Caki2 (cell line): ENCODE measurements around the gene SLC2A11. TPM values are rescaled to one million over a fixed set of nuclear protein-coding genes. Genes with fewer than 3 reads are reported as not detected.

ENCODE experiments used
- DNase-seq: peaks from one replicate; pipeline ENCODE4 v3.0.0-alpha.2; 2015; ENCODE audit warnings: low read depth
- in situ Hi-C: cut with HindIII; loops from 2 replicates; pipeline ENCODE4 v1.10.0; 2016; ENCODE audit warnings: low sequenced_read_pairs, low pct_unique_long_range_greater_than_20kb, mixed read lengths
- total RNA-seq: library from RNA; depleted of rRNA; stranded (reverse); fragments of >200 nt; shearing (Covaris generic); gene quantifications from 2 replicates; pipeline ENCODE4 v1.2.3, GENCODE V29; 2014; ENCODE audit warnings: low replicate concordance; rRNA removed

Gene SLC2A11, protein sequence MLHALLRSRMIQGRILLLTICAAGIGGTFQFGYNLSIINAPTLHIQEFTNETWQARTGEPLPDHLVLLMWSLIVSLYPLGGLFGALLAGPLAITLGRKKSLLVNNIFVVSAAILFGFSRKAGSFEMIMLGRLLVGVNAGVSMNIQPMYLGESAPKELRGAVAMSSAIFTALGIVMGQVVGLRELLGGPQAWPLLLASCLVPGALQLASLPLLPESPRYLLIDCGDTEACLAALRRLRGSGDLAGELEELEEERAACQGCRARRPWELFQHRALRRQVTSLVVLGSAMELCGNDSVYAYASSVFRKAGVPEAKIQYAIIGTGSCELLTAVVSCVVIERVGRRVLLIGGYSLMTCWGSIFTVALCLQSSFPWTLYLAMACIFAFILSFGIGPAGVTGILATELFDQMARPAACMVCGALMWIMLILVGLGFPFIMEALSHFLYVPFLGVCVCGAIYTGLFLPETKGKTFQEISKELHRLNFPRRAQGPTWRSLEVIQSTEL
- total RNA-seq, result 20.2 and 101 TPM in 2 replicates

DNA sequence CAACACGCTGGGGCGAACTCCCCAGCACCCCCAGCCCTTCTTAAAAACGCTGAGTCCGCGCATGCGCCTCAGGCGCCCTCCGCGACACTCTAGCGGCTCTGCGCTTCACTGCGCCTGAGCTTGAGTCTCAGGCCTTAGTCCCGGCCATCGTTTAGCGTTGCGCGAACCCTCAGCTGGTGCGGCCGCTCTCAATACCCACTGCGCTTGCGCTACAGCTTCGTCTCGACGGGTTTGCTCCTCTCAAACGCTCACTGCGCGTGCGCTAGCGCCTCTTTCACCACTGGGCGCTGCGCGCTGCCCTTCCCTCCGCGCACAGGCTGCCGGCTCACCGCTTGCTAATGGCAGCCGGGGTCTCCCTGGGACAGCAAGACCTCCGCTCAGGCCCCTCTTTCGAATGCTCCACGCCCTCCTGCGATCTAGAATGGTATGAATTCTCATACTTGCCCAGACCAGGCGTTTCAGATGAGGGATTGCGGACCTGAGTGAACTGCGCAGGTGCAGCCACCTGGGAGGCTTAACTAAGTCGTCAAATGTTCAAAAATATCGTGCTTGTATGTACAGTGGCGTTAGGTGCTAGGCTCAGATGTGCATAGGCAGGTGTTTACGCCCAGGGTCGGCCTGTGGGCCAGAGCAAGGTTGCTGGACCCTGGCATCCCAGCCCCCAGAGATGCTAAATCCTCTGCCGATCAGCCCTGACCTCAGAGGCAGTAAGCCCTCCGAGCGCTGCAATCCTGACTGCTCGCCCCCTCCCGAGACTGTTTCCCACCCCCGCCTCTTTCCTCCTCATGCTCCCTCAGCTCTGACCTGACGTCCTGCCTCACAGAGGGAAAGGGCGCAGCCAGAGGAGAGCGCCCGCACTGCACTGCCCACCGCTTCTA lies at the start of gene SLC2A11:
Gene SLC2A11, plus strand, starts transcription at position 270 of the 878 bp plus-strand sequence. Its CDS starts 125 bp downstream, at position 395.
- DNase-seq, result peak; percentile 92
- in situ Hi-C loops, result no loop called here

DNA sequence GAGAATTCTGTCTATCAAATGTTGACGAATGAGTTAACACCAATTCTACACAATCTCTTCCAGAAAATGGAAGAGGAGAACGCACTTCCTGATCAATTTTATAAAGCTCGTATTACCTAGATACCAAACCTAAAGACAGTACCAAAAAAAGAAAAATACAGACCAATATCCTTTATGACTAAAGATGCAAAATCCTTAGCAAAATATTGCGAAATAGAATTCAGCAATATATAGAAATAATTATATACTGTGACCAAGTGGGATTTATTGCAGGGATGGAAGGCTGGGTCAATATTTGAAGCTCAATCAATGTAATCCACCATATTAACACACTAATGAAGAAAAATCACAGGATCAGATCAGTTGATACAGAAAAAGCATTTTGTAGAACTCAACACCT lies 45.3 kb upstream of the SLC2A11 start:
- DNase-seq, result no peak
- in situ Hi-C loops, result no loop called here

DNA sequence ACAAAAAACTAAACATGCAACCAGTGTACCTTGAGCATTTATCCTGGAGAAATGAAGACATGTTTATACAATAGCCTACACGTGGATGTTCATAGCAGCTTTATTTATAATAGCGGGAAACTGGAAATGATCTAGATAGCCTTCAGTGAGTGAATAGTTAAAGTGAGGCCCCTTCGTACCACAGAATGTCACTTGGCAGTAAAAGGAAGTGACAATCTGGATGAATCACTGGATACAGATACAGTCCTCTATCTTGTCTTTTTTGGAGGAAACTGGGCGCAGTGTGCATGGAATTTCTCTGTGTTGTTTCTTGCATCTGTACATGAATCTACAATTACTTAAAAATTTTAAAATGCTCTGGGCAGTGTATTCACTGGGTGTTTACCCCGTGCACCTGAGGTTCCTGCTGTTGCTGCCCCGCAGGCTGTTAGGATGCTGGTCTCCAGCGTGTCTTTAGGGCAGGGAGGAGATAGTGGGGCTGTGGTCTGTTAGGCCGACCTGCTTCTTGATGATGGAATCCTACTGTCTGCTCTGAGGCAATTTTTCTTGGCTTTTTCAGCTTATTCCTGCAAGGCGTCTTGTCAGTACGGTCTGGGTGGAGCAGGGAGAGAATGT lies 42.0 kb upstream of the SLC2A11 start:
- in situ Hi-C loops, result no loop called here
- no peak for DNase-seq

DNA sequence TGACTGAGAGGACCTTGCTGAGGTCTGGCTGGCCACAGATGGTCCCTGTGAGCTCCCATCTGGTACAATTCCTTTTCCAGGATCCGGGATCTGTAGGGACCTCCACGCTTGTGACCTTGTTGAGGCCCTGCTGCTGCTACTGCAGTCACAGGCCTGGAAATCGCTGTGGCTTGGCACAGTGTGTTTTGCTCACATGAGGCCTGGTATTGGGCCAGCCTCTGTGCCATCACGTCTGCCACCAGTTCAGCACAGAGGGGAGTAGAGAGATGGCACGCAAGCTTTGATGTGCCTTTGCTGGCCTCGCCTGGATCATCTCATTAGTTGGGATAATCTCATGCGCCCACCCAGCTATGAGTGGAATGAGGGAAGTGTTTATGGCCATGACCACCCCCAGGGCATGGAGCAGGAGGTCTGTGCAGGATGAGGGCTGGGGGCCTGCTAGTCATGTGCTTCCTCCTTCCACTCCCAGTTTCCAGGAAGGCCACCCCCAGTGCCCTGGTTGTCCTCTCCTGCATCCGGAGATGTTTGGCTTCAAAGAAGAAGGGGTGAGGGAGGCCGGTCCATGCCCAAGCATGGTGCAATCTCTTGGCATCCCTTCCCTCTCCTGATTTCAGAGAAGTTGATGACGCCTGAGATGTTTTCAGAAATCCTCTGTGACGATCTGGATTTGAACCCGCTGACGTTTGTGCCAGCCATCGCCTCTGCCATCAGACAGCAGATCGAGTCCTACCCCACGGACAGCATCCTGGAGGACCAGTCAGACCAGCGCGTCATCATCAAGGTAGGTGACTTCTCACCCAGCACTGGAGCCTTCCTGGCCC lies 41.3 kb upstream of the SLC2A11 start:
- DNase-seq, result no peak
- in situ Hi-C loops, result no loop called here

DNA sequence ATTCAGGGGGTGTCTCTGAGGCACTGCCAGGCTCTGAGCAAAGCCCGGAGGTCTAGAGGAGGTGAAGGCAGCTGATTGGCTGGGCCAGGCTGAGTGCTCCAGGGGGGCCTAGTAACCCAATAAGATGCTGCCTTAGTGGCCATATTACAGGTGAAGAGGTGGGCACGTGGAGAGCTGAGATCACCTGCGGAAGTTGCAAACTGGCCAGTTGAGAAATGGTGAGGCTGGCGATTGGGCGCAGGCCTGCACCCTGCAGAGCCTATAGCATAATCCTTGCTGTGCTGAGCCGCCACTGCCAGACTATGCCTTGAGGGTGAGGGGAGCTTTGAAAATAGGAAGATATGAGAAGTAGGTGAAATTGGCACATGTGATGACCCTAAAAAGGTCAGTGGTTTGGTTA lies 40.5 kb upstream of the SLC2A11 start:
- no peak for DNase-seq
- in situ Hi-C loops, result no loop called here

DNA sequence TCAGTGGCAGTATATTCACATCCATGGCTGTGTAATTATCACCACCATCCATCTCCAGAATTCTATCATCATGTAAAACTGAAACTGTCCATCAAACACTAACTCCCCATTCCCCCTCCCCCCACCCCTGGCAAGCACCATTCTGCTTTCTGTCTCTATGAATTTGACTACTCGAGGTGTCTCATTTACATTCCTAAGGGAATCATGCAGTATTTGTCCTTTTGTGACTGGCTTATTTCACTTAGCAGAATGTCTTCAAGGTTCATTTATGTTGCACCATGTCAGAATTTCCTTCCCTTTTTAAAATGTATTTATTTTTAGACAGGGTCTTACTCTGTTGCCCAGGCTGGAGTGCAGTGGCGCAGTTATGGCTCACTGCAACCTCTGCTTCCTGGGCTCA lies 39.1 kb upstream of the SLC2A11 start:
- no peak for DNase-seq
- in situ Hi-C loops, result no loop called here

DNA sequence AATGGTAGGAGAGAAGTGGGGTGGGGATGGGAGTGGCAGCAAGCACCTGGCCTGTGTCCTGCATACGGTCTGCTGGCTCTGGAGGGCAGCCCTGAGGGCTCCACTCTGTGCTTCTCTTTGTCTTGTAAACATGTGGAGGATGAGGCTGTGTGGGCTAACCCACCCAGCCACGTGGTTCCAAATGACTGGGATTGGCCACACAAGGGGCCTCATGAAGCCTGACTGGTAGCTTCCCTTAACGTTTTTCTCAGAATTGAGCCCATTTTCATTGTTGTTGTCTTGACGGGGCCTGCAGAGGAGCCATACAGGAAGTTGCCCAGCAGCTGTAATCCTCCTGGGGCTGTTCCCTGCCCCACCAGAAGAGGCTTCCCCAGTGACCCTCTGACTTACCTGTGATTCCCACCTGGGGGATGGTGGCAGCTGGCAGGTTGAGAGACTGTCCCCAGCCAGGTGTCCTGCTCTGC lies 36.9 kb upstream of the SLC2A11 start:
- no peak for DNase-seq
- in situ Hi-C loops, result no loop called here

DNA sequence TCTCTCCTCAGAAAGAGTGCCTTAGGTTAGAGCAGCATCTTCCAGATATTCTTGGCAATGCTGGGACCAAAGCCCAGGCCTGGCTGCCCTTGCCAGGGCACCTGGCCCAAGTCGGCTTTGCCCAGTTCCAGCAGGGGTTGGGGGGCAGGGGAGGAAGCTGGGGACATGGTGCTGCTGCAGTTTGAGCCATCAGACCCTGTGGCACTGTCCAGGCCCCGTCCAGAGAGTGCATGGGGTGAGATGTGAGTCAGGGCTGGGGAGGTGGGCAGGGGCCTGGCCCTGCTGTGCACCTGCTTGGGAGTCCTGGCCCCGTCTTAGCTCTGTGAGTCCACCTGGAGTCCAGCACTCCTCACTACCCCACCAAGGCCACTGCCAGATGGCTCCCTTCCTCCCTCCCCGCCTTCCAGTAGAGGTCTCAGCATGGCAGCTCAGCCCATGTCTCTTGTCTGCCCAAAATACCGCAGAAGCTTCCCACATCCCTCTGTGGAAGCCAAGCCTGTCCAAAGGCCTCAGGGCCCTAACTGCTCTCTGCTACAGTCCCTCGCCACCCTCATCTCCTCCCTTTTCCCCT lies 35.5 kb upstream of the SLC2A11 start:
- DNase-seq, result no peak
- in situ Hi-C loops, result no loop called here

DNA sequence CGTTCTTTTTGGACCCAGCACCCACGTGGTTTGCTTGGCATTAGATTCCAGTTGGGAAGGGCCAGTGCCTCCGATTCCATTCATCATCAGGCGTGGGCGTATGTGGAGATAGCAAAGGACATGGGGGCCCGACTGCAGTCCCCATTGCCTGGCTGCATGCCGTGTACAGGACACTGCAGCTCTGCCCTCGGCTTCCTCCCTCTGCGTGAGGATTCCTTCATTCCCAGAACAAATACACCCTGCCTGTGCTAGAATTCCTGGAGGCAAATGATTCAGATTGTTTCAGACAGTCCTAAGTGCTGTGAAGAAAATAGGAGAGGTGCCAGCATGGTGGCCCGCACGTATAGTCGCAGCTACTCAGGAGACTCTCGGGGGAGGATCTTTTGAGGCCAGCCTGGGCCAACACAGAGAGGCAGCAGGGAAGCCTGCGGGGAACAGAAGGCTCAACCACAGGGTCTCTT lies 34.3 kb upstream of the SLC2A11 start:
- DNase-seq, result no peak
- in situ Hi-C loops, result no loop called here

DNA sequence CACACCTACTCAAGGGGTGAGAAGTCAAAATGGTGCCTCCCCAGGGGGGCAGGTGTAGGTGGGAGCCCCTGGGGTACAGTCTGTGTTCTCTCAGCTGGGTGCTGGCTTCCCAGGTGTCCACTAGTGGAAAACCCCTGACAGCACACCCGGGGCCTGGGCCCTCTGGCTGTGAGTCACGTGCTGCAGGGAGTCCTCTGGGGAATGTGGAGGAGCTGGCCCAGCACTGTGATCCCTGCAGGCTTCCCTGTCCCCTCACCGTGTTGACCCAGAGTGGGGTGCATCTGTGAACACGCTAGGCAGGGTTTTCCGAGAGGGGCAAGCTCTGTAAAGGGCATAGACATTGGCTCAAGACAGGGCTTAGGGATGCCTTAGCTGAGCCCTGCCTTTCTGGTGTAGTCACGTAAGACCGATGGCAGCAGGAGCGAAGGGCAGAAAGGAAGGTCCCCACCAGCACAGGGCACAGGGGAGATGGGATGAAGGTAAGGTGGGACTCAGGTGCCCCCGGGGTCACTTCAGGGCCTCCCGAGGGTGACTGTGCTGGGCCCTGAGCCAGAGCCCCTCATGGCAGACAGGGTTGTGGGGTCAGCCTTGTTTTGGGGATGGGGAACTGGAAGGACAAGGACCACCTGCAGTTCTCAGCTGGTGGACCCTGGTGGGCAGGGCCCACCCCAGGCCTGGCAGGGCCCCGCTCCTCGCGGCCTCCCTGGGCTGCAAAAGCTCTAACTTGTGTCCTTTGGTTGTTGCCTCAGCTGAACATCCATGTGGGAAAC lies 33.0 kb upstream of the SLC2A11 start:
- no peak for DNase-seq

DNA sequence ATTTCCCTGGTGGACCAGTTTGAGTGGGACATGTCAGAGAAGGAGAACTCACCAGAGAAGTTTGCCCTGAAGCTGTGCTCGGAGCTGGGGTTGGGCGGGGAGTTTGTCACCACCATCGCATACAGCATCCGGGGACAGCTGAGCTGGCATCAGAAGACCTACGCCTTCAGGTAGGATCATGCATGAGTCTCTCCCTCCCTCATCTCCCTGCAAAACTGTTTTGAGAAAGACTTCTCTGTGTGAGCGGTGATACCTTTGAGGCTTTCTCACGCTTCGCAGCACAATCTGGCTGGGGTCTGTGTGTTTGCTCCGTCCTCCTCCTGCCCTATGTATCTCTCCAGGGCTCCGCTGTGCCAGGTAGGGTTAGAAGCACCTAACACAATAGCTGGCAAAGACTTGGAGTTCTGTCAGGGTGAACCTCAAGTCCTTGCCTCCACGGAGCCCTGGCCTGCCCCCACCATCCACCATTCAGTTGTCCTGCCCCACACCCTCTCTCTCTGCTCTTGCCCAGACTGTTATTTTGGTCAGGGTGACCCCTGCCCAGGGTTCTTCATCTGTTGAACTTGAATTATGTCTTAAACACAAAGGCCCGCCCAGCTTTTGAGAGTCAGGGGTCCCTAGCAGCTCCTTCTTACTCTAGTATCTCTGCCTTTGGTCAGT lies 32.3 kb upstream of the SLC2A11 start:
- no peak for DNase-seq
- in situ Hi-C loops, result no loop called here

More for the DNA sequence above, 33.0 kb upstream of the SLC2A11 start:
- in situ Hi-C loops, result no loop called here

DNA sequence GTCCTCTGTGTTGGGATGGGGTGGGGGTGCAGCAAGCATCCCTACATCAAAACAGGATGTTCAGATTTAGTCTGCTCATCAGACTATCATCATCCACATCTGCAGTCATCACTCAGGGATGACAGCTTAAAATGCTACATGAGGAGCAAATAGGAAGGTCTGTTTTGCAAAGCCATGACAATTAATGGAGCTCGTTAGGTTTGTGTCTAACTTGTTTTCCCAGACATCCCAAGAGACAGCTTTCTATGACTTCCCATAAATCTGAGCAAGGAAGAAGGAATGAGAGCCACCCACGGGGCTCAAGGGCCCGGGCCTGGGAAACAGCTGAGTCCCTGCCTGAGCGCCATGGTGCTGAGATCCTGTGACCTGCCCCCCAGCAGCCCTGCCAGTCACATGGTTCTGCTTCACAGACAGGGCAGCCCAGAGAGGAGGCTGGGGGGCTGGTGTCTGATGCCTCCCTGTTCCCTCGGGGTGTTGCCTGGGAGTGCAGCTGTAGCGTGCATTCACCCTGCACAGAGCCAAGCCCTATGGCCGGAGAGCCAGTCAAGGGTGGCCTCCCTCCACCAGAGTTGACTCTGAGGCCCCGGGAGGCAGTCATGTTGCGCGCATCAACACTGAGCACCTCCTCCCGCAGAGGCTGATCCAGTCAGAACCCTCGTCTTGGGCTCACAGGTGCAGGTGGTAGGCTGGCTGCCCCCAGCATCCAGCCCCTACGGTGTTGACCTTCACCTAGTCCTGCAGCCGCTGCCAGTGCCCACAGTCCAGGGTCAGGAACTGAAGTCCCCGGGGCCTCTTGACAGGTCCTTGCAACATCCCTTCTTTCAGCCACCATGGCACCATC lies 30.9 kb upstream of the SLC2A11 start:
- no peak for DNase-seq
- in situ Hi-C loops, result no loop called here

DNA sequence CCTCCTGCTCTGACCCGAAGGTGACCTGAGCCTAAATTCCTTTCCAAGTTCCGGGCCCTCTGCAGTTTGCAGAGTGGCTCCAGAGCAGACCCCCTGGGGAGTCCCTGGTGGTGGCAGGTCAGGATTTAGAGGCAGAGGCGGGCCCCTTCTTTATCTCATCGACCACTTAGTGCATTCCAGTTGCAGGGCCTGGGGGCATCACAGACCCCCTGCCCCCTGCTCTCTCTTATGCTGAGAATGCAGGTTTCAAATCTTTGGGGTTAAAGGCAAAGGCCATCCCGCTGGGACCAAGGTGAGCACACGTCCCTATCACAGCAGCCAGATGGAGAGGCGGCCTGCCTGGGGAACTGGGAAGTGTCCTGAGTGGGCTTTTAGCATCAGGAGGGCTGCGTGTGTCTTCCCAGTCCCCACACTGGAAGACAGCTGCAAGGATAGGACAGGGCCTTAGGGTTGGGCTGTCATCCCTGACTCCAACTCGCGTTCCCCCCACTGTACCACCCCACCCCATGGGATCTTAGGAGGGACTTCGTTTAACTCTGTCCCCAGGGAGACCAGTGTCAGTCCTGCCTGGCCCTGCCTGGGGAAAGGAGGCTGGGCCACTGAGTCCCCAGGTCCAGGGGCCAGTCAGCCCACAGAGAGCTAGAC lies 30.2 kb upstream of the SLC2A11 start:
- in situ Hi-C loops, result no loop called here
- DNase-seq, result no peak

DNA sequence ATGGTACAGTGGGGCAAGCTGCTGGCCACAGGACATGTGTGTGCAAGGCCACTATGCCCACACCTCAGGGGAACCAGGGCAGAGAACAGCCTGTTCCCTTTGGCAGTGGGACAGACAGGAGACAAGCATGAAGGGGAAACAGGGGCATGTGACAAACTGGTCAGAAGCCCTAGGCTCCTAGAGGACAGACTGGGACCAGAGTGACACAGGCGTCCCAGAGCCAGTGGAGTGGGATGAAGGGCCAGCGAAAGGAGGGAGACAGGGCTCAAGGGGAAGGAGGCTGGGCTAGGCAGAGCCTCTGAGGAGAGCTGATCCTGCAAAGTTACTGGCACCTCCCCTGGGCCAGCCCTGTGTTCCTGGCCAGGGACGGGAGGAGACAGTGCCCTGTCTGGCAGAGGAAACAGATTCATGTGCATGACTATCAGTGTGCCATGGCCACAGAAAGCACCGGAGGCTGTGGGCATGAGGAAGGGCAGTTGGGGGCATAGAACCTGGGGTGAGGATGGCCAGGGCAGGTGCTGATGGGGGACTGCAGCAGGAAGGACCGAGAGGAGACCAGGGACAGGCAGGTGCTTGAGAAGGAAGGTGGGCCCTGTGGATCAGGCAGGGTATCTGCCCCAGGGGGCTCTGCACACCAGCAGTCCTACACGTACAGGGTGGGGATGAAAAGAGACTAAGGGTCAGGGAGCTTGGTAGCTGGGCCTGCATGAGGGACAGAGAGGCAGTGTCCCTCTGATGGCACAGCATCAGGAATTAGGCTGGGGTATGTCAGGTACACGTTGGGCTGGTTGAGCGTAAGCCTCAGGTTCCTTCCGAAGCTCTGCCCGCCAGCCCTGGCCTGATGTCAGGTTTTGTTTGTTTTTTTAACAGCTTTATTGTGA lies 28.6 kb upstream of the SLC2A11 start:
- in situ Hi-C loops, result no loop called here
- no peak for DNase-seq
